ENCODE results near the gene CALR3.

DNA sequence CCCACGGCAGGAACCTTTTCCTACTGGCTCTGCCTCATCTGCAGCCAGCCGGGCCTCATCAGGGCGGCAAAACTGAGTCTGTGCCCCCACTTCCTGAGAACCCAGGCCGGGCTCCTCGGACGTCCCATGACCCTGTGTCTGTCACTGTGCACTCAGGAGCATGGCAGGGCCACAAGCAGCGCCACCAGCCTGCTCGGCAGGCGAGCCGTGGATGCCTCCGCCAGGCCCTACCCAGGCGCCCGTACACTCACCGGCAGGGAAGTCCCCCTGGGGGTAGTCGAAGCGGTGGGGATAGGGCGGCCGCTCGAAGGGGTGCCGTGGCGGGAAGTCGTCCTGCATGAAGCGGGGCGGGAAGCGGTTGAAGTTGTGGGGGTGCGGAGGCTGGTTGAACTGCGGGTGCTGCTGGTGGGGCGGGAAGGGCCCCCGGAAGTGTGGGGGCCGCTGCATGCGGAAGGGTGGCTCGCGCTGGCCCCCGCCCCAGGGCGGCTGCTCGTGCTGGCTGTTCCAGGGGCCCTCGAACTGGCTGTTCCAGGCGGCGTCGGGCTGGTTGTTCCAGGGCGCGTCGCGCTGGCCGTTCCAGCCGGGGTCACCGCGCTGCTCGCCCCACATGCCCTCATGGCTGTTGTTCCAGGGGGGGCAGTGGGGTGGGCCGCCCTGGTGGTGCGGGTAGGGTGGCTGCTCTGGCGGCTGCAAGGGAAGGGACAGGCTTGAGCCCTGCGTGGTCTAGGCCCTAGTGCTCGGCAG lies 29.2 kb upstream of the CALR3 start:
- TF ChIP-seq GATA3 (IDR thresholded peaks at IDR 0.05; ENCODE audit: low read depth, low read length) (no peak), GATA2 (IDR thresholded peaks at IDR 0.05; ENCODE audit: low read depth, low read length) (no peak)

All from SH-SY5Y (cell line).